Erythroblast (primary cell): ENCODE data around the gene GRIFIN.

Experiments used
- GATA1 ChIP-seq: IDR thresholded peaks from 2 replicates; pipeline ENCODE4 v1.6.1; 2011; ENCODE audit warnings: low read depth, mild to moderate bottlenecking, control low read depth, low read length, moderate library complexity
- POLR2A ChIP-seq: IDR thresholded peaks from 2 replicates; pipeline ENCODE4 v1.6.1; 2011; ENCODE audit warnings: mild to moderate bottlenecking, low read length

GRCh38 chr7:2433713-2434550, 42.3 kb downstream of the GRIFIN start:
- TF ChIP-seq POLR2A (no peak), GATA1 (no peak)
